GM12878 (cell line): Measurements from ENCODE around the gene ATP6V0C. TPM values are rescaled to one million over a fixed set of nuclear protein-coding genes. Genes with fewer than 3 reads are reported as not detected.
A peak's percentile ranks its signal among the peaks of the same experiment; 100 is the strongest.
"Not testable (repeated sequence)": the region's sequence is repeated elsewhere in the genome, so short reads cannot be mapped to it uniquely, and the experiment has no call there.

Source experiments
- ATAC-seq: fragments of 200-7000 bp; cut with Tn5 transposase; 3 replicates; pipeline ENCODE4 v1.9.1; 2020; ENCODE audit warnings: mild to moderate bottlenecking, moderate library complexity
- BruUV-seq: library from RNA; stranded (reverse); fragments of 400-500 nt; replicated peaks from 2 replicates; lab custom pipeline; 2021; lab: Mats Ljungman, UMichigan
- CTCF ChIA-PET: fragments of 300-600 bp; sonication (Branson Sonifier 250); formaldehyde crosslinking; extraction: SDS; loops from one replicate; lab custom pipeline; 2021; ENCODE audit warnings: inconsistent platforms; lab: Yijun Ruan, JAX
- POLR2A ChIA-PET: fragments of 350-600 bp; formaldehyde crosslinking; extraction: SDS; loops from one replicate; lab custom pipeline; 2021; ENCODE audit warnings: inconsistent platforms; lab: Charles Lee
- RAD21 ChIA-PET: fragments of 300-600 bp; sonication (Branson Sonifier 250); formaldehyde crosslinking; loops from one replicate; lab custom pipeline; 2023; ENCODE audit warnings: antibody characterized with exemption; ENCODE audit not compliant: unreplicated experiment; lab: Charles Lee
- SMC1A ChIA-PET: fragments of 300-600 bp; sonication (Branson Sonifier 250); formaldehyde crosslinking; loops from one replicate; lab custom pipeline; 2023; ENCODE audit not compliant: unreplicated experiment, uncharacterized antibody; lab: Charles Lee
- DNase-seq: peaks from one replicate; pipeline ENCODE4 v3.0.0-alpha.2; 2011; ENCODE audit warnings: low read depth, low spot score
- FAIRE-seq: peaks from 3 replicates; lab custom pipeline; 2011; peaks lifted over from hg19 to GRCh38; lab: Jason Lieb, UNC
- H2AFZ ChIP-seq: 2 replicates; pipeline ENCODE4 v1.6.0; 2011; ENCODE audit warnings: low read depth, low read length, control low read depth; ENCODE audit not compliant: control insufficient read depth
- H3K27ac ChIP-seq: 2 replicates; pipeline ENCODE4 v1.5.1; 2011; ENCODE audit warnings: control low read depth; ENCODE audit not compliant: control insufficient read depth, insufficient read depth
- H3K27me3 ChIP-seq, 2 experiments: replicated peaks in 1 of 2; 2 replicates each; pipeline versions ENCODE4 v1.6.0 to v1.6.1; 2011; ENCODE audit warnings: low read length in 1 of 2; ENCODE audit not compliant: control insufficient read depth in 2 of 2, insufficient read depth in 2 of 2
- H3K36me3 ChIP-seq, 2 experiments: 2 replicates each; pipeline ENCODE4 v1.5.1; 2011; ENCODE audit warnings: low read length in 1 of 2; ENCODE audit not compliant: control insufficient read depth in 2 of 2, insufficient read depth in 2 of 2
- H3K4me1 ChIP-seq: 2 replicates; pipeline ENCODE4 v1.6.1; 2011; ENCODE audit warnings: mild to moderate bottlenecking, low read length, moderate library complexity, mixed read lengths; ENCODE audit not compliant: control insufficient read depth, insufficient read depth
- H3K4me2 ChIP-seq: 2 replicates; pipeline ENCODE4 v1.6.0; 2011; ENCODE audit warnings: control low read depth; ENCODE audit not compliant: control insufficient read depth, insufficient read depth
- H3K4me3 ChIP-seq: fragments of 200-600 bp; sonication (generic); 2 replicates; pipeline ENCODE4 v1.5.1; 2016
- H3K79me2 ChIP-seq: 2 replicates; pipeline ENCODE4 v1.6.0; 2011; ENCODE audit warnings: low read length; ENCODE audit not compliant: control insufficient read depth, insufficient read depth
- H3K9ac ChIP-seq: 2 replicates; pipeline ENCODE4 v1.8.0; 2011; ENCODE audit warnings: low read length, control low read depth, mixed read lengths; ENCODE audit not compliant: control insufficient read depth, insufficient read depth
- H3K9me3 ChIP-seq: replicated peaks from 3 replicates; pipeline ENCODE4 v1.5.1; 2011; ENCODE audit warnings: mild to moderate bottlenecking, low read length; ENCODE audit not compliant: control insufficient read depth, insufficient read depth
- H4K20me1 ChIP-seq: 2 replicates; pipeline ENCODE4 v1.6.0; 2011; ENCODE audit not compliant: control insufficient read depth, insufficient read depth
- BHLHE40 ChIP-seq, 2 experiments: fragments of 450-650 bp in 1 of 2; IDR thresholded peaks; 2 replicates each; pipeline ENCODE4 v1.6.1; 2011 to 2017; ENCODE audit warnings: low read depth in 2 of 2, borderline replicate concordance in 1 of 2, improper control_type of control experiment in 1 of 2, low read length in 1 of 2, mild to moderate bottlenecking in 1 of 2
- IKZF2 ChIP-seq, 2 experiments: fragments of 450-650 bp; IDR thresholded peaks; 2 replicates each; pipeline ENCODE4 v1.6.1; 2017; ENCODE audit warnings: mild to moderate bottlenecking in 2 of 2, moderate library complexity in 2 of 2
- JUNB ChIP-seq: IDR thresholded peaks from 2 replicates; pipeline ENCODE4 v1.6.1; 2016; ENCODE audit warnings: antibody characterized with exemption, mild to moderate bottlenecking
- MEF2B ChIP-seq: fragments of 450-650 bp; IDR thresholded peaks from 2 replicates; pipeline ENCODE4 v1.6.1; 2018; ENCODE audit warnings: mild to moderate bottlenecking, moderate library complexity; ENCODE audit not compliant: partially characterized antibody, poor library complexity, severe bottlenecking
- MLLT1 ChIP-seq: fragments of 450-650 bp; IDR thresholded peaks from 2 replicates; pipeline ENCODE4 v1.6.1; 2016; ENCODE audit warnings: mild to moderate bottlenecking
- YY1 ChIP-seq: IDR thresholded peaks from 2 replicates; pipeline ENCODE4 v1.6.1; 2011; ENCODE audit warnings: low read depth, mild to moderate bottlenecking, low read length
- ZBED1 ChIP-seq: IDR thresholded peaks from 2 replicates; pipeline ENCODE4 v1.6.1; 2016; ENCODE audit warnings: borderline replicate concordance
- ZNF384 ChIP-seq: IDR thresholded peaks from 2 replicates; pipeline ENCODE4 v1.6.1; 2012; ENCODE audit warnings: low read depth, mild to moderate bottlenecking, low read length, improper control_type of control experiment, borderline replicate concordance
- WGBS: methylation state at CpG from one replicate; pipeline ENCODE4 v1.1.6; 2016; ENCODE audit warnings: low lambda C conversion rate; ENCODE audit not compliant: insufficient replicate concordance, insufficient coverage; ENCODE audit errors: missing lambda C conversion rate; 5-methylcytosine and 5-hydroxymethylcytosine counted together
- in situ Hi-C: fragments of 300-500 bp; cut with MboI; formaldehyde crosslinking; loops from 9 replicates; pipeline ENCODE4 v1.14.3; 2018; ENCODE audit warnings: mixed read lengths
- intact Hi-C: fragments of 100-400 bp; cut with micrococcal nuclease; formaldehyde crosslinking; loops from one replicate; pipeline ENCODE4 v1.14.2; 2022; ENCODE audit not compliant: unreplicated experiment
- polyA plus RNA-seq, 11 experiments: library from polyadenylated mRNA; depleted of rRNA in 4 of 11; unstranded in 6 of 11; stranded (reverse) in 5 of 11; fragments of >200 nt; fragmentation: Nextera tagmentation in 4 of 11; fragmentation: Illumina TruSeq in 1 of 11; extraction: Ambion mirVana in 4 of 11; extraction: Trizol in 1 of 11; gene quantifications; 1 replicate in 1 of 11; 2 replicates in 10 of 11; pipeline versions ENCODE4 v1.2.1 to v1.2.3, GENCODE V29; 2011 to 2016; ENCODE audit warnings: inconsistent platforms in 2 of 11, missing spikeins in 2 of 11, low read depth in 1 of 11
- total RNA-seq, 4 experiments: library from RNA; depleted of rRNA in 3 of 4; stranded (reverse); fragments of >200 nt in 3 of 4; fragmentation: Illumina TruSeq in 1 of 4; extraction: Trizol in 1 of 4; gene quantifications; 2 replicates each; pipeline versions ENCODE4 v1.2.1 to v1.2.3, GENCODE V29; 2013 to 2021

Gene ATP6V0C
- total and polyA plus RNA-seq, 10 of the 15 experiments (the other 5 are each of a cell fraction or from before 2014, with no cell fraction given): 2.4 to 135 (median 18.4) TPM

- TF ChIP-seq MLLT1: 0 out of 2 replicates have a peak, but pooled peaks have one; percentile 53
- TF ChIP-seq ZBED1: peak; percentile 56; the same call in 1 of the 2 replicates
Observed at GRCh38 chr16:2532494-2533141, 18.9 kb downstream of the ATP6V0C start (continued).

- 0 out of 4 replicates have a peak, but pooled peaks of 1 of the 2 experiments have one; percentile 16 for TF ChIP-seq IKZF2 (IDR thresholded peaks at IDR 0.05)
- TF ChIP-seq YY1: 0 out of 2 replicates have a peak, but pooled peaks have one; percentile 6
- TF ChIP-seq ZNF384: peak; percentile 75
- TF ChIP-seq JUNB: 0 out of 2 replicates have a peak, but pooled peaks have one; percentile 1
- peak in 1 of 2 experiments; percentile 38; a peak in 1 of 4 replicates for TF ChIP-seq BHLHE40 (IDR thresholded peaks at IDR 0.05; ENCODE audit: borderline replicate concordance in 1 of 2, low read depth in 2 of 2, low read length in 1 of 2)
- TF ChIP-seq MEF2B: peak; percentile 4
- RAD21 ChIA-PET: interaction anchor here (0.6 to 1.3 kb wide), 2 partner anchors 26 to 1769 kb away, joined by 3 to 6 read pairs; no protein-coding TSS in a partner anchor
- CTCF ChIA-PET: interaction anchor here (1.0 to 1.7 kb wide), 2 partner anchors 23 to 282 kb away, joined by 3 to 4 read pairs; partner anchors contain the start of gene ECI1
- ATAC-seq, BruUV-seq, FAIRE-seq, DNase-seq, H3K27me3 ChIP-seq, H4K20me1 ChIP-seq, SMC1A ChIA-PET, H3K36me3 ChIP-seq, H3K79me2 ChIP-seq, H3K9me3 ChIP-seq, in situ Hi-C loops: not testable (repeated sequence)
- intact Hi-C loops: loop anchor here (10.0 kb wide), 1 partner anchor 152 kb away; the partner anchor contains the start of gene KCTD5
- Histone ChIP-seq H3K27ac (peak overlapping the region; percentile 89), H3K4me3 (peak overlapping the region; percentile 95), H2AFZ (0 out of 2 replicates have a peak overlapping the region, but pooled peaks have one; percentile 82), H3K4me1 (peaks cover 13% of the 10 kb centered on the region), H3K9ac (peak overlapping the region; percentile 85), H3K4me2 (peak overlapping the region; percentile 100)
- 14% methylated on average over 14 of the region's 16 CpGs for WGBS
- POLR2A ChIA-PET: interaction anchor here (0.8 to 1.6 kb wide), 3 partner anchors 18 to 378 kb away, joined by 3 to 8 read pairs (median 5); partner anchors contain the start of genes ECI1 and TRAF7
Observed at GRCh38 chr16:2533142-2533755, 19.5 kb downstream of the ATP6V0C start.
